ENCODE measurements around the gene UNK.

DNA sequence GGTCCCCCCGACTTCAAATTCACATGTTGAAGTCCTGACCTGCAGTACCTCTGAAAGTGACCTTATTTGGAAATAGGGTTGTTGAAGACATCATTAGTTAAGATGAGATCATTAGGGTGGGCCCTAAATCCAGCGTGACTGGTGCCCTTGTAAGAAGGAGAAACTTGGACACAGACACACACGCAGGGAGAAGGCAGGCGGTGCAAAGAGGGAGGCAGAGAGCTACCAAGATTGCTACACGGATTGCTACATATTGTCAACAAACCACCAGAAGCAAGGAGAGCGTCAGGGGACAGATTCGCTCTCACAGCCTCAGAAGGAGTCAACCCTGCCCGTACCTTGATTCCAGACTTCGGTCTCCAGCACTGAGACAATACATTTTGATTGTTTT lies 77.3 kb downstream of the UNK start:
- no peak for TF ChIP-seq CTCF (IDR thresholded peaks at IDR 0.05)
- no peak for TF ChIP-seq EP300 (IDR thresholded peaks at IDR 0.05)
- TF ChIP-seq POLR2A (IDR thresholded peaks at IDR 0.05), result no peak

Measured in ovary (tissue), 3 donors.